ENCODE data around the gene RBP2. TPM values are rescaled to one million over a fixed set of nuclear protein-coding genes. Genes with fewer than 3 reads are reported as not detected.

RBP2 gene
- total RNA-seq, 1 experiment from 2014 or later: not detected

DNA sequence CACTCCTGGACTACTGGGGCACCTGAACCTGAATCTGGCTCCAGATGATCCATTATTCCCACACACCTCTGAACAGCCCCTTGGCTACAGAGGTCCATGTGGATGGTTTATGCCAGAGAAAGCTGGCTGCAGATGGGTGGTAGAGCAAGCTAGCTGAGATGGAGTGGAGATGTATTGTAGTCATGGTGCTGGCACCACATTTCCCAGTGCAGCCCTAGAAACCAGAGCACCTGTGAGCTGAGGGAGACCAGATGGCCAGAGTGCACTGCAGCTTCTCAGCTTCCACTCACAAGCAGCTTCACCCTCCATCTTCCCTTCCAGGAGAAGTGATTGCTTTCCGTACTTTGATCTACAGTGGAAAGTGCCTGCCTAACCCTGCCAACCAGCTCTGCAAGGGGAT is 33.3 kb upstream of the RBP2 start:
- Histone ChIP-seq H3K27me3 (ENCODE audit: insufficient read depth, low read depth) (no peaks in the 10 kb centered on the region), H3F3A (ENCODE audit: insufficient read depth, low read depth) (no peaks in the 10 kb centered on the region), H3K9me2 (ENCODE audit: insufficient read depth) (no peaks in the 10 kb centered on the region), H3K4me1 (replicated peaks; ENCODE audit: insufficient read depth) (no peaks in the 10 kb centered on the region), H3K79me2 (ENCODE audit: low read depth) (no peaks in the 10 kb centered on the region), H3K27ac (no peak overlapping the region), H2AFZ (no peak overlapping the region), H3K36me3 (ENCODE audit: low read depth) (no peaks in the 10 kb centered on the region), H4K20me1 (ENCODE audit: insufficient read depth) (no peaks in the 10 kb centered on the region), H3K4me3 (no peak overlapping the region), H3K9me3 (ENCODE audit: insufficient read depth, low read depth) (no peaks in the 10 kb centered on the region), H3K4me2 (no peak overlapping the region)
- CTCF ChIA-PET: no interaction called here
- no TSS peak for BruUV-seq (replicated peaks)
- POLR2A ChIA-PET (ENCODE audit: unreplicated experiment): no interaction called here
- no peak for DNase-seq
- TF ChIP-seq EZH2 (IDR thresholded peaks at IDR 0.05; ENCODE audit: low read depth): no peak
- no peak for TF ChIP-seq CTCF (conservative IDR thresholded peaks at IDR 0.05)
- intact Hi-C loops (cut with micrococcal nuclease; ENCODE audit: unreplicated experiment): no loop called here

DNA sequence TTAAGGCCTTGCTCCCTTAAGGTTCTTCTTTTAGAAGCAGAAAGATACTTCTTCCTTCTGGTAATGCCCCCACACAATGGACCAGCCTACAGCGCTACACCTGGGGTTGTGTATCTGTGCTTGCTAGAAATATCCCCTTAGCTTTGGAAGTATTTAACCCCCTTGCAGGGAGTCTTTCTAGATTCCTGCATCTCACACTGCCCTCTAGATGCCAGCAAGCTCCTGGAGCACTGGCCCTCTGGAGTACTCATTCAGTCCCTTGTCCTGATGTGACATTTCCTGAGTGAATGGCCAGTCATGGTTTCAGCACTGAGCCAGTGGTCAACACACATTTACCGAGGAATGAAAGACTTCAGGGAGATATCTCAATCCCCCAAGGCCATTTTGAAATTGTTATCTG is 30.4 kb upstream of the RBP2 start:
- BruUV-seq (replicated peaks): no TSS peak
- H3K9me3 ChIP-seq (ENCODE audit: insufficient read depth, low read depth): no peaks in the 10 kb centered on the region
- TF ChIP-seq CTCF (conservative IDR thresholded peaks at IDR 0.05) (no peak), EZH2 (IDR thresholded peaks at IDR 0.05; ENCODE audit: low read depth) (no peak)
- no peaks in the 10 kb centered on the region for H4K20me1 ChIP-seq (ENCODE audit: insufficient read depth)
- no peak for DNase-seq
- H3F3A ChIP-seq (ENCODE audit: insufficient read depth, low read depth): no peaks in the 10 kb centered on the region
- intact Hi-C loops (cut with micrococcal nuclease; ENCODE audit: unreplicated experiment): no loop called here
- no peak overlapping the region for H3K4me2 ChIP-seq
- H3K4me3 ChIP-seq: no peak overlapping the region
- ChIA-PET CTCF (no interaction called here), POLR2A (ENCODE audit: unreplicated experiment) (no interaction called here)
- H3K79me2 ChIP-seq (ENCODE audit: low read depth): no peaks in the 10 kb centered on the region
- no peaks in the 10 kb centered on the region for H3K27me3 ChIP-seq (ENCODE audit: insufficient read depth, low read depth)
- no peaks in the 10 kb centered on the region for H3K4me1 ChIP-seq (replicated peaks; ENCODE audit: insufficient read depth)
- H3K27ac ChIP-seq: no peak overlapping the region
- H3K9me2 ChIP-seq (ENCODE audit: insufficient read depth): no peaks in the 10 kb centered on the region
- no peak overlapping the region for H2AFZ ChIP-seq
- no peaks in the 10 kb centered on the region for H3K36me3 ChIP-seq (ENCODE audit: low read depth)

DNA sequence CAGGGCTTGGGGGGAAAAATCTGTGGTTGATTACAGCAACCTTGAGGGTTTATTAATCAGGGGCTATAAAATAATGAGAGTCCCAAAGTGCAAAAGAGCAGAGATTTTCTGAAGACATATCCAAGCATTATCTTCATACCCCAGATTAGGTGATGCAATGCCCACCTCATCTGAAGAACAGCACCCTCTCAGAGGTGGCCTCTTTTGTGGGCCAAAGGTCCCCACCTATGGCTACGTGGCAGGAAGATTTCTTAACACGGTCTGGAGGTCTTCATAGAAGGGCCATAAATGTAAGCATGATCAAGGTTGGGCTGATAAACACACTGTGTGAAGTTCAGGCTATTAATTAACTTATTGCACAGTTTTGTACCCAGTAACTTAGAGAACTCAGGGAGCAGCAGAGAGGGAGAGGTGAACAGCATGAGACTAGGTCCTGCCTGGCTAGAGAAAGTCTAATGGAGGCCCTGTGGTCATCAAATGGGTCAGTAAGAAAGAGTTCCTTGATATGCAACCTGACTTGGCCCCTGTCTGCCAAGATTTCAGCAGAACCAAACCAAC is 29.6 kb upstream of the RBP2 start:
- intact Hi-C loops (cut with micrococcal nuclease; ENCODE audit: unreplicated experiment): no loop called here
- no peaks in the 10 kb centered on the region for H3K79me2 ChIP-seq (ENCODE audit: low read depth)
- H3K27ac ChIP-seq: no peak overlapping the region
- no peaks in the 10 kb centered on the region for H3K36me3 ChIP-seq (ENCODE audit: low read depth)
- no peak overlapping the region for H3K4me3 ChIP-seq
- DNase-seq: no peak
- ChIA-PET CTCF (no interaction called here), POLR2A (ENCODE audit: unreplicated experiment) (no interaction called here)
- no peaks in the 10 kb centered on the region for H4K20me1 ChIP-seq (ENCODE audit: insufficient read depth)
- H3K4me1 ChIP-seq (replicated peaks; ENCODE audit: insufficient read depth): no peaks in the 10 kb centered on the region
- TF ChIP-seq EZH2 (IDR thresholded peaks at IDR 0.05; ENCODE audit: low read depth) (no peak), CTCF (conservative IDR thresholded peaks at IDR 0.05) (no peak)
- no peaks in the 10 kb centered on the region for H3K9me2 ChIP-seq (ENCODE audit: insufficient read depth)
- no peaks in the 10 kb centered on the region for H3K9me3 ChIP-seq (ENCODE audit: insufficient read depth, low read depth)
- H2AFZ ChIP-seq: no peak overlapping the region
- H3K4me2 ChIP-seq: no peak overlapping the region
- H3F3A ChIP-seq (ENCODE audit: insufficient read depth, low read depth): no peaks in the 10 kb centered on the region
- H3K27me3 ChIP-seq (ENCODE audit: insufficient read depth, low read depth): no peaks in the 10 kb centered on the region
- BruUV-seq (replicated peaks): no TSS peak
